HG02571 (cell line): Measurements from ENCODE around the gene SPTLC3.

Experiments used
- ATAC-seq: cut with Tn5 transposase; IDR thresholded peaks from one replicate; pipeline ENCODE4 v1.9.1; 2021; ENCODE audit warnings: mild to moderate bottlenecking, moderate library complexity; ENCODE audit not compliant: unreplicated experiment

The SPTLC3 gene

GRCh38 chr20:13130061-13130706, 121.4 kb downstream of the SPTLC3 start:
- no peak for ATAC-seq

GRCh38 chr20:13130707-13131103, 121.9 kb downstream of the SPTLC3 start:
- no peak for ATAC-seq

GRCh38 chr20:13131688-13132087, 122.9 kb downstream of the SPTLC3 start:
- ATAC-seq = no peak

GRCh38 chr20:13139459-13140150, 130.8 kb downstream of the SPTLC3 start:
- ATAC-seq = no peak

DNA sequence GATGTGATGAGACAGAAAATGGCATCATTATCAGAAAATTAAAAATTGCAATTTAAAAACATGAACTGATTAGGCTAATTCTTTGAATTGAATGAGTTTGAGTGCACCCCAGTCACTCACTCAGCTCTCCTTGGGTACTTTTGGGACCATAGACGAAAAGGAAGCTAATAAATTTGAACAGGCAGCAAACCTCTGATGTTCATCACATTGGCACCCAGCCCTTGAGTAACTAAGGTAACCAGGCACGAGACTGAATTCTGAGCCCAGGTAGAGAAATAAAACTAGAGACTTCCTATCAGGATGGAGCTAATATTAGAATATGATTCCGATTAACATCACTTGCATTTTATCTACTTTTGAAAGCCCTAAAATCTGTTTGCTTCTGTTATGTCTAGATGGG, 131.4 kb downstream of the SPTLC3 start:
- no peak for ATAC-seq

GRCh38 chr20:13140775-13141174, 132.0 kb downstream of the SPTLC3 start:
- ATAC-seq = no peak

- ATAC-seq = no peak
Observed at GRCh38 chr20:13141546-13141945, 132.8 kb downstream of the SPTLC3 start.

DNA sequence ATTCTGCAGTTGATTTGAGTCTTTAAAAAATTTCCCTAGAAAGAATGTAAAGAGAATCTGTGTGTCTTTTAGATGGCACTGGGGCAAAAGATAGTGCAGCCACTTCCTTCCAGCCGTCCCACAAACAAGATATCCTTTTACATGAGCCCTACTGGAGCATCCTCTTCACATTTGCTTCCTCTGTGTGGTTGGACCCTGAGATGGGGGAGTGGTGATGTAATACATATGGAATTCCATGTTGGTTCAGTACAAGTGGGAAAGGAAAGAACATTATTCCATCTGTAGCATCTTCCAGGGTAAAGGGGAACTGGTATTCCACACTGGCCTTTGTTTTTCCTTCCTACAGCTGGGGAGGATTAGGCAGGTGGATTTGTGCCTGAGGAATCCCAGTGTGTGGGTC, 133.4 kb downstream of the SPTLC3 start:
- no peak for ATAC-seq

GRCh38 chr20:13147071-13147963, 138.5 kb downstream of the SPTLC3 start:
- ATAC-seq = no peak

DNA sequence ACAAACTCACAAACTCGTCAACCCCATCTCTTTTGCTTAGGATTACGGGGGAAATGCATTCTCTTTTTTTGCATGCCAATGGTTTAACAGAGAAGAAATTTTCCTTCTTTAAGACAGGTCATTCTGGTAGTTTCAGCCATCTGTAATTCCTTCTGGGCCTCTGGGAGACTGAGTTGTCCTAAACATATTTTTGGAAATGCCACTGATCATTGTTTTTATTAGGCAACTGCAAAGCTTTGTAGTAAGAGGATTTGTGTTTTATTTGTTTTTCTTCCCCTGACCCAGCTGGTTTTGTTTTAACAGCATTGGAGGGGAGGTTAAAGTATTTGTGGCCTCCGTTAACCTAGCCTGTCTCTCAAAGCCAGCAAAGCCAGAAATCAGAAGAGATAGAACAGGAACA, 139.2 kb downstream of the SPTLC3 start:
- ATAC-seq = no peak

GRCh38 chr20:13148402-13148801, 139.6 kb downstream of the SPTLC3 start:
- ATAC-seq = no peak

DNA sequence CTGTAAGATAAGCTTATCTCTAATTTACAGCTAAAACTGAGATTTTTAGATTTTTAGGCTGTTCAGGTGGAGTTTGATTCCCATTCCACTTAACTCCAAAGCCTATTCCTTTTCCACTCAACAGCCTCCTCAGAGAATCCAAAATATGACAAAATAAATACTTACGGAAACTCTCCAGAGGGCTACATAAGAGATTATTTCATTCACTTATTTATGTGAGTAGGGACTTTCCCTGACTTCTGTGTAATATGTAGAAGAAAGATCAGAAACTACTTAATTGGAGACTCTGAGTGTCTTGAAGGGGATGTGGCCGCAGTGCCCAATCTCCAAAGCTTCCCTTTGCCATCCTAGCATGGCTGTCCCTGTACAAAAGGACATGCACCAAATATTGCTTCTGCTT, 140.2 kb downstream of the SPTLC3 start:
- ATAC-seq = no peak

- no peak for ATAC-seq
Observed at GRCh38 chr20:13149371-13150105, 140.8 kb downstream of the SPTLC3 start.

GRCh38 chr20:13158369-13158768, 149.6 kb downstream of the SPTLC3 start:
- no peak for ATAC-seq

DNA sequence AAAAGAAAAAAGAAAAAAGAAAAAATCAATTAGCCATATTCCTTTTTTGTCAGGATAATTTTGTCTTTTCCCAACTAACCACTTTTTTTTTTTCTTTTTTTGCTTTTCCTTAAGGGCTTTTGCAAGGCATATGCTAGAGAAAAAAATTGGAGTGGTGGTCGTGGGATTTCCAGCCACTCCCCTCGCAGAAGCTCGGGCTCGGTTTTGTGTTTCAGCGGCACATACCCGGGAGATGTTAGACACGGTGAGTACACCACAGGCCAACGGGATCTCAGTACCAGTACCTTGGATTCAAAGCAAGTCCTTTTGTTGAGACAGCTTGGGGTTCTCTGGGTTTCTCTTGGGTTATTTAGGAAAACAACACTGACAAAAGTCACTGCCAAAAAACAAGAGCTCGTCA, 151.1 kb downstream of the SPTLC3 start:
- ATAC-seq = no peak

DNA sequence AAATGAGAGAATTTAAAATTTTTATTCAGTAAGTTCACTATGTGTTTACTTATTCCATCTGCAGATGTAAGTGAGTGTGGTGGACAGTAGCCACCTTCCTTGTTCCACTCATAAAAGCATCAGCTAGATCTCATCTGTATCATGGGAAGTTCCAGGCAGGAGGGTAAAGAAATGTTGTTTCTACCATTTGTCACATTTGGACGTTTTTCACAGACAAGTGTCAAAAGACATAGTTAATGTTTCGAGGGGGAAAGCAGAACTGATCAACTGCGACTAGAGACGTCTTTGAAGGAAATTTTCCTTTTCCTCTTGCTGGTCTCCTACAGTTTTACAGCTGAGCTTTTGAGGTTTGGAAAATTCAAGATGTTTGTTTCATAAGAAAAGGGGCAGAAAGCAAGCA, 156.4 kb downstream of the SPTLC3 start:
- ATAC-seq = no peak

GRCh38 chr20:13166011-13166410, 157.2 kb downstream of the SPTLC3 start:
- ATAC-seq = no peak

- ATAC-seq = no peak
Observed at GRCh38 chr20:13166437-13166836, 157.7 kb downstream of the SPTLC3 start.

DNA sequence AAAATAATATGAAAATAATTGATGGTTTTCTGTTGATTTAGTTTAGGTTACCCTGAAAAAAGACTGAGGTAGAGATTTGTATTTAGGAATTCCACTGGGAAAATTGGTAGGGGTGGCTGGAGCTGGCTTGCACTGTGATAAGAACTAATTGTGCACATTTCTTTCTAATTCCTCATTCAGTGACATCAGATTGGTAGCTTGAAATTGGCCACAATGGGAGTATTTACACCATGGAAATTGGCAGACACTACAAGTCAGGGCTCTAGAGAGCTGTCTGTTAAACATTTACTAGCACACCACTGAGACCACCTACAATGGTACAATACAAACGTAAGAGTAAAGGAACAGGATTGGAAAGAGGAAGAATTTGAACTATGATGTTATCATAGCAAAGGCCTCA, 160.3 kb downstream of the SPTLC3 start:
- no peak for ATAC-seq

DNA sequence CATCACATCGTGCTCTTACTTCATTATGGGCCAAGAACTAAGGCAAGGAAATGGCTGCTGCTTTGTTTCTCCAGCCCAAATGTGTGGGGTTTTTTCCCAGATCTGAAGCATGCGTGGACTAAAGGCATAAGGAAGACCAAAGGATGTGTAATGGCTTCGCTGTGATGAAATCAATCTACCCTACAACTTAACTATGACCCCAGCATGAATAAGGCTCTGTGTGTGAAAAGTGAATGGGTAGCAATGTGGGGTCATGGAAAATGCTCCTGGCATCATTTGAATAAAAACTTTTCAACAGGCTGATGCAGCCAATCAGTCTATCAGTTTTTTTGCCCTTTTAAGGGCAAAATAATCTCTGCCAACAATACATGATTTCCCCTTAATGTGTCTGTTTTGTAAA, 162.0 kb downstream of the SPTLC3 start:
- no peak for ATAC-seq

GRCh38 chr20:13173201-13173600, 164.4 kb downstream of the SPTLC3 start:
- no peak for ATAC-seq
